GM12878 (cell line): ENCODE results near the gene GLMP. TPM values are rescaled to one million over a fixed set of nuclear protein-coding genes. Genes with fewer than 3 reads are reported as not detected.

Experiments
- CHD1 ChIP-seq: IDR thresholded peaks from 2 replicates; pipeline ENCODE4 v1.6.1; 2012; ENCODE audit warnings: low read depth, low read length, improper control_type of control experiment
- FOXK2 ChIP-seq: fragments of 450-650 bp; IDR thresholded peaks from 2 replicates; pipeline ENCODE4 v1.6.1; 2017; ENCODE audit warnings: mild to moderate bottlenecking, moderate library complexity
- HDGF ChIP-seq: fragments of 450-650 bp; IDR thresholded peaks from 2 replicates; pipeline ENCODE4 v1.6.1; 2016; ENCODE audit warnings: antibody characterized with exemption
- IRF4 ChIP-seq: IDR thresholded peaks from 2 replicates; pipeline ENCODE4 v1.6.1; 2011; ENCODE audit warnings: low read depth, low read length
- MXI1 ChIP-seq: fragments of 150-350 bp; IDR thresholded peaks from 2 replicates; pipeline ENCODE4 v1.6.1; 2011; ENCODE audit warnings: low read depth, mild to moderate bottlenecking, inconsistent platforms, low read length, improper control_type of control experiment
- NR2F1 ChIP-seq: fragments of 450-650 bp; conservative IDR thresholded peaks from 2 replicates; pipeline ENCODE4 v1.6.1; 2017; ENCODE audit warnings: mild to moderate bottlenecking
- PAX8 ChIP-seq: fragments of 450-650 bp; IDR thresholded peaks from 2 replicates; pipeline ENCODE4 v1.6.1; 2017; ENCODE audit warnings: mild to moderate bottlenecking, moderate library complexity
- PML ChIP-seq: IDR thresholded peaks from 2 replicates; pipeline ENCODE4 v1.6.1; 2012; ENCODE audit warnings: low read length, inconsistent platforms
- RBBP5 ChIP-seq: fragments of 200-600 bp; sonication (generic); conservative IDR thresholded peaks from 2 replicates; pipeline ENCODE4 v1.6.1; 2016
- TBL1XR1 ChIP-seq: IDR thresholded peaks from 2 replicates; pipeline ENCODE4 v1.6.1; 2012; ENCODE audit warnings: low read depth, low read length, improper control_type of control experiment
- TCF3 ChIP-seq: IDR thresholded peaks from 2 replicates; pipeline ENCODE4 v1.6.1; 2012; ENCODE audit warnings: low read depth, mild to moderate bottlenecking, low read length, borderline replicate concordance; ENCODE audit not compliant: insufficient read depth
- YBX1 ChIP-seq: fragments of 450-650 bp; IDR thresholded peaks from 2 replicates; pipeline ENCODE4 v1.6.1; 2016; ENCODE audit warnings: antibody characterized with exemption
- YY1 ChIP-seq: IDR thresholded peaks from 2 replicates; pipeline ENCODE4 v1.6.1; 2011; ENCODE audit warnings: low read depth, mild to moderate bottlenecking, low read length
- polyA plus RNA-seq, 11 experiments: library from polyadenylated mRNA; depleted of rRNA in 4 of 11; unstranded in 6 of 11; stranded (reverse) in 5 of 11; fragments of >200 nt; fragmentation: Nextera tagmentation in 4 of 11; fragmentation: Illumina TruSeq in 1 of 11; extraction: Ambion mirVana in 4 of 11; extraction: Trizol in 1 of 11; gene quantifications; 1 replicate in 1 of 11; 2 replicates in 10 of 11; pipeline versions ENCODE4 v1.2.1 to v1.2.3, GENCODE V29; 2011 to 2016; ENCODE audit warnings: inconsistent platforms in 2 of 11, missing spikeins in 2 of 11, low read depth in 1 of 11
- total RNA-seq, 4 experiments: library from RNA; depleted of rRNA in 3 of 4; stranded (reverse); fragments of >200 nt in 3 of 4; fragmentation: Illumina TruSeq in 1 of 4; extraction: Trizol in 1 of 4; gene quantifications; 2 replicates each; pipeline versions ENCODE4 v1.2.1 to v1.2.3, GENCODE V29; 2013 to 2021
- TF ChIP-seq, protein P1 (sequence below): fragments of 450-650 bp; IDR thresholded peaks from 2 replicates; pipeline ENCODE4 v1.6.1; 2017; ENCODE audit warnings: mild to moderate bottlenecking, low read depth, inconsistent platforms; ENCODE audit not compliant: poor library complexity, severe bottlenecking
- TF ChIP-seq, protein P2 (sequence below): fragments of 450-650 bp; IDR thresholded peaks from 2 replicates; pipeline ENCODE4 v1.6.1; 2017; ENCODE audit warnings: mild to moderate bottlenecking, moderate library complexity
- TF ChIP-seq, protein P3 (sequence below): fragments of 450-650 bp; conservative IDR thresholded peaks from 2 replicates; pipeline ENCODE4 v1.6.1; 2017; ENCODE audit warnings: mild to moderate bottlenecking, moderate library complexity
- TF ChIP-seq, protein P4 (sequence below): IDR thresholded peaks from 2 replicates; pipeline ENCODE4 v1.6.1; 2012; ENCODE audit warnings: low read depth, low read length, improper control_type of control experiment
- TF ChIP-seq, protein P5 (sequence below): fragments of 450-650 bp; IDR thresholded peaks from 2 replicates; pipeline ENCODE4 v1.6.1; 2016; ENCODE audit warnings: mild to moderate bottlenecking

The GLMP gene
- total and polyA plus RNA-seq, 10 of the 15 experiments (the other 5 are each of a cell fraction or from before 2014, with no cell fraction given): 4.4 to 30.0 (median 19.5) TPM

DNA sequence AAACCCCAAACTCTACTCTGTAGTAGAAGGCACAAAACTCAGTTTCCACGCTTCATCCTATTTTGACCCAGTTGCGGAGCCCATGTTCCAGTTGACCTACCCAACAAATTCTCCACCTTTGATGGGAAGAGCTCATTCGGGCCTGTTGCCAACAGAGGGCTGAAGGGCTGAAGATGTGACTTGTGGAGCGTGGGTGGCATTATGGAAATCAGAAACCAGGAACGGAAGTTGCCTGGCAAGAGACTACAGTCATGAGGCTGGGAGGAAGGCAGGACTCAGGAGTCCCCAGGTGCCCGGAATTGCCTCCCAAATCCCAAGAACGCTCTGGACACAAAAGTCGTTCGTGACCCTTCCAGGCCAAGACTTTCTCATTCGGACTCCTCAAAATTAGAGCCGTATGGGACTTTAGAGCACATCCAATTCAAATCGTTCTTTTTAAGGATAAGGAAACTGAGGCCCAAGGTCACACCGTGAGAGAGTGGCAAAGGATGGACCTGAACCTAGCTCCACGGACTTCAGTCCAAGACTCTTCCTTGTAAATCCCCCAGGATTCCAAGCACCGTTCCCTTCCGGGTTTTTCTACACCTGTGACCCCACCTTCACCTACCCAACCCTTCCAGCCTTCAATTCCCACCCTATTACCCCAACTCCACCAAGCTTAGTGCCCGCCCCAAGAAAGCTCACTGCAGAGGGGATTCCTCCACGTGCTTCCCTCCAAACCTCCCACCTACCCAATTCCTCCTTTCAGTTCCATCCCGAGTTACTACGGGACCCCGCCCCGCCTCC, 13.6 kb downstream of the GLMP start (continued):
- TF ChIP-seq, protein P1, sequence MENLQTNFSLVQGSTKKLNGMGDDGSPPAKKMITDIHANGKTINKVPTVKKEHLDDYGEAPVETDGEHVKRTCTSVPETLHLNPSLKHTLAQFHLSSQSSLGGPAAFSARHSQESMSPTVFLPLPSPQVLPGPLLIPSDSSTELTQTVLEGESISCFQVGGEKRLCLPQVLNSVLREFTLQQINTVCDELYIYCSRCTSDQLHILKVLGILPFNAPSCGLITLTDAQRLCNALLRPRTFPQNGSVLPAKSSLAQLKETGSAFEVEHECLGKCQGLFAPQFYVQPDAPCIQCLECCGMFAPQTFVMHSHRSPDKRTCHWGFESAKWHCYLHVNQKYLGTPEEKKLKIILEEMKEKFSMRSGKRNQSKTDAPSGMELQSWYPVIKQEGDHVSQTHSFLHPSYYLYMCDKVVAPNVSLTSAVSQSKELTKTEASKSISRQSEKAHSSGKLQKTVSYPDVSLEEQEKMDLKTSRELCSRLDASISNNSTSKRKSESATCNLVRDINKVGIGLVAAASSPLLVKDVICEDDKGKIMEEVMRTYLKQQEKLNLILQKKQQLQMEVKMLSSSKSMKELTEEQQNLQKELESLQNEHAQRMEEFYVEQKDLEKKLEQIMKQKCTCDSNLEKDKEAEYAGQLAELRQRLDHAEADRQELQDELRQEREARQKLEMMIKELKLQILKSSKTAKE: no peak
- TF ChIP-seq FOXK2: no peak
- TF ChIP-seq CHD1: no peak
- TF ChIP-seq YBX1: no peak
- TF ChIP-seq MXI1: no peak
- TF ChIP-seq, protein P2, sequence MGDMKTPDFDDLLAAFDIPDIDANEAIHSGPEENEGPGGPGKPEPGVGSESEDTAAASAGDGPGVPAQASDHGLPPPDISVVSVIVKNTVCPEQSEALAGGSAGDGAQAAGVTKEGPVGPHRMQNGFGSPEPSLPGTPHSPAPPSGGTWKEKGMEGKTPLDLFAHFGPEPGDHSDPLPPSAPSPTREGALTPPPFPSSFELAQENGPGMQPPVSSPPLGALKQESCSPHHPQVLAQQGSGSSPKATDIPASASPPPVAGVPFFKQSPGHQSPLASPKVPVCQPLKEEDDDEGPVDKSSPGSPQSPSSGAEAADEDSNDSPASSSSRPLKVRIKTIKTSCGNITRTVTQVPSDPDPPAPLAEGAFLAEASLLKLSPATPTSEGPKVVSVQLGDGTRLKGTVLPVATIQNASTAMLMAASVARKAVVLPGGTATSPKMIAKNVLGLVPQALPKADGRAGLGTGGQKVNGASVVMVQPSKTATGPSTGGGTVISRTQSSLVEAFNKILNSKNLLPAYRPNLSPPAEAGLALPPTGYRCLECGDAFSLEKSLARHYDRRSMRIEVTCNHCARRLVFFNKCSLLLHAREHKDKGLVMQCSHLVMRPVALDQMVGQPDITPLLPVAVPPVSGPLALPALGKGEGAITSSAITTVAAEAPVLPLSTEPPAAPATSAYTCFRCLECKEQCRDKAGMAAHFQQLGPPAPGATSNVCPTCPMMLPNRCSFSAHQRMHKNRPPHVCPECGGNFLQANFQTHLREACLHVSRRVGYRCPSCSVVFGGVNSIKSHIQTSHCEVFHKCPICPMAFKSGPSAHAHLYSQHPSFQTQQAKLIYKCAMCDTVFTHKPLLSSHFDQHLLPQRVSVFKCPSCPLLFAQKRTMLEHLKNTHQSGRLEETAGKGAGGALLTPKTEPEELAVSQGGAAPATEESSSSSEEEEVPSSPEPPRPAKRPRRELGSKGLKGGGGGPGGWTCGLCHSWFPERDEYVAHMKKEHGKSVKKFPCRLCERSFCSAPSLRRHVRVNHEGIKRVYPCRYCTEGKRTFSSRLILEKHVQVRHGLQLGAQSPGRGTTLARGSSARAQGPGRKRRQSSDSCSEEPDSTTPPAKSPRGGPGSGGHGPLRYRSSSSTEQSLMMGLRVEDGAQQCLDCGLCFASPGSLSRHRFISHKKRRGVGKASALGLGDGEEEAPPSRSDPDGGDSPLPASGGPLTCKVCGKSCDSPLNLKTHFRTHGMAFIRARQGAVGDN: no peak
- TF ChIP-seq, protein P3, sequence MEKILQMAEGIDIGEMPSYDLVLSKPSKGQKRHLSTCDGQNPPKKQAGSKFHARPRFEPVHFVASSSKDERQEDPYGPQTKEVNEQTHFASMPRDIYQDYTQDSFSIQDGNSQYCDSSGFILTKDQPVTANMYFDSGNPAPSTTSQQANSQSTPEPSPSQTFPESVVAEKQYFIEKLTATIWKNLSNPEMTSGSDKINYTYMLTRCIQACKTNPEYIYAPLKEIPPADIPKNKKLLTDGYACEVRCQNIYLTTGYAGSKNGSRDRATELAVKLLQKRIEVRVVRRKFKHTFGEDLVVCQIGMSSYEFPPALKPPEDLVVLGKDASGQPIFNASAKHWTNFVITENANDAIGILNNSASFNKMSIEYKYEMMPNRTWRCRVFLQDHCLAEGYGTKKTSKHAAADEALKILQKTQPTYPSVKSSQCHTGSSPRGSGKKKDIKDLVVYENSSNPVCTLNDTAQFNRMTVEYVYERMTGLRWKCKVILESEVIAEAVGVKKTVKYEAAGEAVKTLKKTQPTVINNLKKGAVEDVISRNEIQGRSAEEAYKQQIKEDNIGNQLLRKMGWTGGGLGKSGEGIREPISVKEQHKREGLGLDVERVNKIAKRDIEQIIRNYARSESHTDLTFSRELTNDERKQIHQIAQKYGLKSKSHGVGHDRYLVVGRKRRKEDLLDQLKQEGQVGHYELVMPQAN: no peak
- TF ChIP-seq, protein P4, sequence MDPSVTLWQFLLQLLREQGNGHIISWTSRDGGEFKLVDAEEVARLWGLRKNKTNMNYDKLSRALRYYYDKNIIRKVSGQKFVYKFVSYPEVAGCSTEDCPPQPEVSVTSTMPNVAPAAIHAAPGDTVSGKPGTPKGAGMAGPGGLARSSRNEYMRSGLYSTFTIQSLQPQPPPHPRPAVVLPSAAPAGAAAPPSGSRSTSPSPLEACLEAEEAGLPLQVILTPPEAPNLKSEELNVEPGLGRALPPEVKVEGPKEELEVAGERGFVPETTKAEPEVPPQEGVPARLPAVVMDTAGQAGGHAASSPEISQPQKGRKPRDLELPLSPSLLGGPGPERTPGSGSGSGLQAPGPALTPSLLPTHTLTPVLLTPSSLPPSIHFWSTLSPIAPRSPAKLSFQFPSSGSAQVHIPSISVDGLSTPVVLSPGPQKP: no peak
- TF ChIP-seq YY1: no peak
- TF ChIP-seq NR2F1: 0 out of 2 replicates have a peak, but pooled peaks have one; percentile 13
- TF ChIP-seq RBBP5: no peak
- TF ChIP-seq PML: no peak
- TF ChIP-seq TBL1XR1: no peak
- no peak for TF ChIP-seq PAX8
- TF ChIP-seq IRF4: no peak
- TF ChIP-seq, protein P5, sequence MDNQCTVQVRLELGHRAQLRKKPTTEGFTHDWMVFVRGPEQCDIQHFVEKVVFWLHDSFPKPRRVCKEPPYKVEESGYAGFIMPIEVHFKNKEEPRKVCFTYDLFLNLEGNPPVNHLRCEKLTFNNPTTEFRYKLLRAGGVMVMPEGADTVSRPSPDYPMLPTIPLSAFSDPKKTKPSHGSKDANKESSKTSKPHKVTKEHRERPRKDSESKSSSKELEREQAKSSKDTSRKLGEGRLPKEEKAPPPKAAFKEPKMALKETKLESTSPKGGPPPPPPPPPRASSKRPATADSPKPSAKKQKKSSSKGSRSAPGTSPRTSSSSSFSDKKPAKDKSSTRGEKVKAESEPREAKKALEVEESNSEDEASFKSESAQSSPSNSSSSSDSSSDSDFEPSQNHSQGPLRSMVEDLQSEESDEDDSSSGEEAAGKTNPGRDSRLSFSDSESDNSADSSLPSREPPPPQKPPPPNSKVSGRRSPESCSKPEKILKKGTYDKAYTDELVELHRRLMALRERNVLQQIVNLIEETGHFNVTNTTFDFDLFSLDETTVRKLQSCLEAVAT: peak; percentile 10; the same call in 1 of the 2 replicates
- TF ChIP-seq TCF3: no peak
- peak; percentile 51; the same call in 1 of the 2 replicates for TF ChIP-seq HDGF
